Neural progenitor cell (in vitro differentiated cells): Measurements from ENCODE around the gene ACVR1C. TPM values are rescaled to one million over a fixed set of nuclear protein-coding genes. Genes with fewer than 3 reads are reported as not detected.
A peak's percentile ranks its signal among the peaks of the same experiment; 100 is the strongest.

Experiments used
- DNase-seq: peaks from one replicate; pipeline ENCODE4 v3.0.0-alpha.2; 2016; ENCODE audit warnings: low spot score
- H2AFZ ChIP-seq: fragments of 200-600 bp; sonication (generic); replicated peaks from 2 replicates; pipeline ENCODE4 v1.6.1; 2016; ENCODE audit warnings: antibody characterized with exemption
- H3F3A ChIP-seq: fragments of 200-600 bp; sonication (generic); 2 replicates; pipeline ENCODE4 v1.6.1; 2016; ENCODE audit warnings: antibody characterized with exemption, low read depth
- H3K27ac ChIP-seq: fragments of 200-600 bp; sonication (generic); 2 replicates; pipeline ENCODE4 v1.5.1; 2016; ENCODE audit warnings: mild to moderate bottlenecking
- H3K27me3 ChIP-seq: fragments of 200-600 bp; sonication (generic); 2 replicates; pipeline ENCODE4 v1.6.1; 2016; ENCODE audit warnings: mild to moderate bottlenecking, moderate library complexity
- H3K36me3 ChIP-seq: fragments of 200-600 bp; sonication (generic); 2 replicates; pipeline ENCODE4 v1.5.1; 2016
- H3K4me1 ChIP-seq: fragments of 200-600 bp; sonication (generic); 2 replicates; pipeline ENCODE4 v1.6.1; 2016; ENCODE audit warnings: mixed run types
- H3K4me2 ChIP-seq: fragments of 200-600 bp; sonication (generic); 2 replicates; pipeline ENCODE4 v1.6.1; 2016
- H3K4me3 ChIP-seq: fragments of 200-600 bp; sonication (generic); 2 replicates; pipeline ENCODE4 v1.5.1; 2016
- H3K79me2 ChIP-seq: fragments of 200-600 bp; sonication (generic); 2 replicates; pipeline ENCODE4 v1.6.1; 2016; ENCODE audit warnings: low read depth
- H3K9ac ChIP-seq: fragments of 200-600 bp; sonication (generic); 2 replicates; pipeline ENCODE4 v1.6.1; 2016
- H3K9me3 ChIP-seq: fragments of 200-600 bp; sonication (generic); 2 replicates; pipeline ENCODE4 v1.5.1; 2016; ENCODE audit warnings: low read depth
- H4K20me1 ChIP-seq: fragments of 200-600 bp; sonication (generic); 2 replicates; pipeline ENCODE4 v1.6.1; 2016; ENCODE audit warnings: low read depth
- H3K27ac Mint-ChIP-seq: 3 replicates; pipeline ENCODE4 v1.8.0; 2021; ENCODE audit warnings: mixed read lengths
- H3K27me3 Mint-ChIP-seq: 2 replicates; pipeline ENCODE4 v1.8.0; 2022; ENCODE audit warnings: low read depth, mild to moderate bottlenecking, inconsistent platforms, moderate library complexity, mixed read lengths; ENCODE audit not compliant: insufficient read depth
- H3K36me3 Mint-ChIP-seq: 3 replicates; pipeline ENCODE4 v1.8.0; 2021; ENCODE audit warnings: mixed read lengths
- H3K4me1 Mint-ChIP-seq: 3 replicates; pipeline ENCODE4 v1.8.0; 2021; ENCODE audit warnings: mixed read lengths
- H3K4me3 Mint-ChIP-seq: 3 replicates; pipeline ENCODE4 v1.8.0; 2021; ENCODE audit warnings: mild to moderate bottlenecking, moderate library complexity, mixed read lengths
- H3K9me3 Mint-ChIP-seq: 3 replicates; pipeline ENCODE4 v1.8.0; 2020; ENCODE audit warnings: mixed read lengths
- EZH2 ChIP-seq: fragments of 200-600 bp; sonication (generic); IDR thresholded peaks from 2 replicates; pipeline ENCODE4 v1.6.1; 2017; ENCODE audit warnings: antibody characterized with exemption, mild to moderate bottlenecking, moderate library complexity
- EZH2phosphoT487 ChIP-seq: fragments of 200-600 bp; sonication (generic); IDR thresholded peaks from 2 replicates; pipeline ENCODE4 v1.6.1; 2017; ENCODE audit warnings: antibody characterized with exemption
- total RNA-seq: library from RNA; depleted of rRNA; stranded (reverse); fragments of >200 nt; gene quantifications from 2 replicates; pipeline ENCODE4 v1.2.3, GENCODE V29; 2015; ENCODE audit warnings: low replicate concordance
- TF ChIP-seq, protein P1 (sequence below): fragments of 200-600 bp; sonication (generic); IDR thresholded peaks from 2 replicates; pipeline ENCODE4 v1.5.1; 2017; ENCODE audit warnings: antibody characterized with exemption, mild to moderate bottlenecking

Gene ACVR1C
- total RNA-seq, 1 donor from 2014 or later, result 3.0 TPM

DNA sequence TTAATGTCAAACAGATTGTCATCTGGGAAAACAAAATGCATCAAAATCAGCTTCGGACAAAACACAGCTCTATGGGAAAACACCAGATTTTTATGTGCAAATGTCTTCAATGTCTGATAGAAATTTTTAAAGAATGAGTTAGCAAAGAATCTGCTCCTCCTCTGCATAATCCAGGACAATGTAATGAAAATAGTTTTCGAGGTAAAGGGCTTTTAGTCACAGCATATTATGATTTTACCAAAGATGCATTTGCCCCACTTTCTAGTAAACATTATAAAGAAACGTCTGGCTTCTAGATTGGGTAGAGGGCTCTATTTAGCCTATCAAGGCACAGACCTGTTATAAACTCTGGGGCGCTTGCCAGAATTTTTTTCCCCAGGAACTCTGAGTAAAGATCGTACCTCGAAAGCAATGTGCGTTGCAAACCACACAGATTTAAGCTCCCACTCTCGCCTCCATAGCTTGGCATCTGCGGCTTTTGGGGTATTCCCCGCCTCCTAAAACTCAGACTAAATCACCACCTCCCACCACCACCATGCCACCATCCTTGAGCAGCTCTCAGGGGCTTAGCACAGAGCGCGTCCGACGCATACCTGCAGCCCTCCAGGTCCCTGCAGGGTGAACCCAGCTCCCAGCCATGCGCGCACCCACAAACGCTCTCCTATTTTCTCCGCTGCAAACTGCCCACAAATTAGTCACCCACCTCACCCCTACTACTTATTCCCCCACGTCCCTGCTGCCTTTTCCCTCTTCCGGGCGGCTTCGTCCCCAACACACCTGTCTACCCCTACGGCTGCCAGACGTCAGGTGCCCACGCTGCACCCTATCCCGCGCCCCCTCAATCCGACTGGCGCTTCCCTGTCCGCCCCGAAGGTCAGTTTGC lies 829 bp downstream of the ACVR1C start:
- Histone ChIP-seq H3K79me2 (no peaks in the 10 kb centered on the region), H3K4me1 (peaks cover 3% of the 10 kb centered on the region), H3K9ac (no peak overlapping the region), H3K27me3 (peaks cover 61% of the 10 kb centered on the region), H3K27ac (no peak overlapping the region), H3F3A (peaks cover 6% of the 10 kb centered on the region), H3K4me3 (peak overlapping the region; percentile 70), H3K4me2 (peak overlapping the region; percentile 99), H2AFZ (peak overlapping the region; percentile 95), H3K9me3 (no peaks in the 10 kb centered on the region), H4K20me1 (no peaks in the 10 kb centered on the region), H3K36me3 (no peaks in the 10 kb centered on the region)
- peak; percentile 44 for DNase-seq
- Mint-ChIP-seq H3K9me3 (no peaks in the 10 kb centered on the region), H3K4me1 (peaks cover 8% of the 10 kb centered on the region), H3K36me3 (no peaks in the 10 kb centered on the region), H3K4me3 (peak overlapping the region; percentile 88), H3K27ac (no peak overlapping the region), H3K27me3 (peaks cover 21% of the 10 kb centered on the region)
- peak; percentile 66 for TF ChIP-seq EZH2
- TF ChIP-seq, protein P1, sequence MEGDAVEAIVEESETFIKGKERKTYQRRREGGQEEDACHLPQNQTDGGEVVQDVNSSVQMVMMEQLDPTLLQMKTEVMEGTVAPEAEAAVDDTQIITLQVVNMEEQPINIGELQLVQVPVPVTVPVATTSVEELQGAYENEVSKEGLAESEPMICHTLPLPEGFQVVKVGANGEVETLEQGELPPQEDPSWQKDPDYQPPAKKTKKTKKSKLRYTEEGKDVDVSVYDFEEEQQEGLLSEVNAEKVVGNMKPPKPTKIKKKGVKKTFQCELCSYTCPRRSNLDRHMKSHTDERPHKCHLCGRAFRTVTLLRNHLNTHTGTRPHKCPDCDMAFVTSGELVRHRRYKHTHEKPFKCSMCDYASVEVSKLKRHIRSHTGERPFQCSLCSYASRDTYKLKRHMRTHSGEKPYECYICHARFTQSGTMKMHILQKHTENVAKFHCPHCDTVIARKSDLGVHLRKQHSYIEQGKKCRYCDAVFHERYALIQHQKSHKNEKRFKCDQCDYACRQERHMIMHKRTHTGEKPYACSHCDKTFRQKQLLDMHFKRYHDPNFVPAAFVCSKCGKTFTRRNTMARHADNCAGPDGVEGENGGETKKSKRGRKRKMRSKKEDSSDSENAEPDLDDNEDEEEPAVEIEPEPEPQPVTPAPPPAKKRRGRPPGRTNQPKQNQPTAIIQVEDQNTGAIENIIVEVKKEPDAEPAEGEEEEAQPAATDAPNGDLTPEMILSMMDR, result no peak
- TF ChIP-seq EZH2phosphoT487, result peak; percentile 58

DNA sequence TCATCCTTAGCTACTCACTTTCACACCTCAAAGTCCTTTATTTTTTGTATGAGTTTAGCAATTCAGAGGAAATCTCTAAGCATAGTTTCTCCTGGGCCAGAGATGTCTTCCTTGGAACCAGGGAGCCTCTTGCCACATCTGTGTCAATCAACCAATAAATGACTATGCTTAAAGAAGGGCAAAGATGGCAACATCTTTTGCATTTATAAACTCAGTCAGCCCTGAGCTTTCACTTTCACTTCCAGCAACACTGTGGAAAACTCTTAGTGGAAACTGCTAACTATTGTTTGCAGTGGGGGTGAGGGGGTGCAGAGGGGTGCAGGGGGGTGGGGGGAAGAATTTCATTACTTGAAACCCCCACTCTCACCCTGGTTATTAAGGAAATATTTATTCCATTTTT lies 3.4 kb downstream of the ACVR1C start:
- TF ChIP-seq, protein P1, result no peak
- TF ChIP-seq EZH2, result no peak
- TF ChIP-seq EZH2phosphoT487, result no peak
- Mint-ChIP-seq H3K27me3 (peaks cover 23% of the 10 kb centered on the region), H3K4me3 (no peak overlapping the region), H3K27ac (no peak overlapping the region), H3K9me3 (peaks cover 3% of the 10 kb centered on the region), H3K36me3 (no peaks in the 10 kb centered on the region), H3K4me1 (peaks cover 8% of the 10 kb centered on the region)
- no peaks in the 10 kb centered on the region for H4K20me1 ChIP-seq
- H3K27me3 ChIP-seq, result peaks cover 63% of the 10 kb centered on the region
- no peaks in the 10 kb centered on the region for H3K79me2 ChIP-seq
- no peaks in the 10 kb centered on the region for H3K36me3 ChIP-seq
- peaks cover 3% of the 10 kb centered on the region for H3K4me1 ChIP-seq
- no peak overlapping the region for H3K27ac ChIP-seq
- no peak overlapping the region for H3K9ac ChIP-seq
- no peak overlapping the region for H3K4me2 ChIP-seq
- H3K9me3 ChIP-seq, result no peaks in the 10 kb centered on the region
- peaks cover 6% of the 10 kb centered on the region for H3F3A ChIP-seq
- H2AFZ ChIP-seq, result no peak overlapping the region
- DNase-seq, result no peak
- H3K4me3 ChIP-seq, result no peak overlapping the region

DNA sequence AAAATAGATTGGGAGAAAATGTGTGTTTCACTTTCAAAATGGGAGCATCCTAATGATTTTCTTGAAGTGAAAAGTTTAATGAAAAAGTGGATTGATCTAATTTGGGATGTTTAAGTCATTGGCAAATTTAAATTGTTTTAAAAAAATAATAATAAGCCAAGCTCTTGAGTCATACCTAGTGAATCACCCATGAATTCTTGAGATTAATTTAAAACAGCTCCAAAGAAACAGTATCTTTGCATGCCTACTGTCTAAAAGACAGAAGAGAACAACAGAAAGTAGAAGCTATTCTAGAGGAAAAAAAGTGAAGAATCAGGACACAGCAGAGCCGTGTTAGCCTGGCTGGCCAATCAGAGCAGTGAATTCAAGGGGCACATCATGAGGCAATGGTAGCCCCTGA lies 7.7 kb downstream of the ACVR1C start:
- TF ChIP-seq EZH2, result no peak
- no peak for TF ChIP-seq EZH2phosphoT487
- TF ChIP-seq, protein P1, result no peak
- Histone ChIP-seq H3K4me3 (no peak overlapping the region), H3K27me3 (peaks cover 74% of the 10 kb centered on the region), H3F3A (no peaks in the 10 kb centered on the region), H3K9me3 (no peaks in the 10 kb centered on the region), H4K20me1 (no peaks in the 10 kb centered on the region), H3K9ac (no peak overlapping the region), H3K36me3 (no peaks in the 10 kb centered on the region), H3K4me1 (no peaks in the 10 kb centered on the region), H3K4me2 (no peak overlapping the region), H2AFZ (no peak overlapping the region), H3K79me2 (no peaks in the 10 kb centered on the region), H3K27ac (no peak overlapping the region)
- H3K36me3 Mint-ChIP-seq, result no peaks in the 10 kb centered on the region
- peaks cover 2% of the 10 kb centered on the region for H3K27me3 Mint-ChIP-seq
- H3K9me3 Mint-ChIP-seq, result peaks cover 3% of the 10 kb centered on the region
- H3K4me1 Mint-ChIP-seq, result no peaks in the 10 kb centered on the region
- no peak overlapping the region for H3K4me3 Mint-ChIP-seq
- no peak for DNase-seq
- H3K27ac Mint-ChIP-seq, result no peak overlapping the region
